H1 (cell line): ENCODE results near the gene DDX43. TPM values are rescaled to one million over a fixed set of nuclear protein-coding genes. Genes with fewer than 3 reads are reported as not detected.

ENCODE experiments used
- E2F6 ChIP-seq: IDR thresholded peaks from 2 replicates; pipeline ENCODE4 v1.6.1; 2012; ENCODE audit warnings: inconsistent platforms
- KDM1A ChIP-seq: fragments of 200-600, 300-600 bp; sonication (generic); IDR thresholded peaks from 2 replicates; pipeline ENCODE4 v1.7.1; 2016; ENCODE audit warnings: mild to moderate bottlenecking, low read length, borderline replicate concordance
- SIRT6 ChIP-seq: IDR thresholded peaks from one replicate; pipeline ENCODE4 v1.7.1; 2012; ENCODE audit warnings: low read length, inconsistent platforms
- polyA plus RNA-seq, 7 experiments: library from polyadenylated mRNA; depleted of rRNA in 3 of 7; stranded (reverse) in 5 of 7; unstranded in 2 of 7; fragments of >200 nt in 5 of 7; fragments of 200-250 nt in 2 of 7; gene quantifications; 1 replicate in 5 of 7; 2 replicates in 1 of 7; 4 replicates in 1 of 7; pipeline versions ENCODE4 v1.2.1 to v1.2.3, GENCODE V29; 2011 to 2013; ENCODE audit warnings: missing spikeins in 2 of 7, mixed read lengths in 2 of 7
- total RNA-seq: library from RNA; stranded (reverse); fragmentation: NEBNext Ultra II Directional; extraction: Animal tissue kit (Norgen Biotek cat#: 25700); gene quantifications from 2 replicates; pipeline ENCODE4 v1.2.1, GENCODE V29; 2021

The DDX43 gene
- total and polyA plus RNA-seq, 2 of the 8 experiments (the other 6 are each of a cell fraction or from before 2014, with no cell fraction given), result 0.05 TPM; not detected in 1

DNA sequence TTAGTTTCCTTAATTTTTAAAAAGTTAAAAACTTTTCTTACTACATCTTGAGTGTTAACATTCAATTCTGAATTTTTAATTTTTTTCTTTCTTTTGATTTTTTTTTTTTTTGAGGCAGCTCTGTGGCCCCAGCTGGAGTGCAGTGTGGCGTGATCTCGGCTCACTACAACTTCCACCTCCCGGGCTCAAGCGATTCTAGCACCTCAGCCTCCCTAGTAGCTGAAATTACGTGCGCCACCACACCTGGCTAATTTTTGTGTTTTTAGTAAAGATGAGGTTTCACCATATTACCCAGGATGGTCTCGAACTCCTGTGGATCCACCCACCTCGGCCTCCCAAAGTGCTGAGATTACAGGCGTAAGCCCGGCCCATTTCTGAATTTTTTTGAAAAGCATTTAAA lies 1.2 kb downstream of the DDX43 start (continued):
- TF ChIP-seq E2F6 (no peak), SIRT6 (no peak), KDM1A (no peak)
